ENCODE results near the gene GHRHR. TPM values are rescaled to one million over a fixed set of nuclear protein-coding genes. Genes with fewer than 3 reads are reported as not detected.

Gene GHRHR
- polyA plus RNA-seq, 2 donors, result not detected

GRCh38 chr7:30954914-30955313, 8.8 kb upstream of the GHRHR start:
- no peak overlapping the region for H3K4me3 ChIP-seq (ENCODE audit: low read depth in 1 of 2, low read length in 2 of 2)
- H3K27ac ChIP-seq (ENCODE audit: low read depth in 2 of 2, low read length in 1 of 2), result no peak overlapping the region
- H3K4me1 ChIP-seq (ENCODE audit: control insufficient read depth in 2 of 2, insufficient read depth in 2 of 2, low read length in 1 of 2), result no peaks in the 10 kb centered on the region
- H3K27me3 ChIP-seq (ENCODE audit: control insufficient read depth in 1 of 2, insufficient read depth in 2 of 2, low read length in 2 of 2), result peaks cover 0 to 6% of the 10 kb centered on the region in 2 donors
- H3K9me3 ChIP-seq (ENCODE audit: control insufficient read depth in 2 of 2, insufficient read depth in 1 of 2, low read depth in 1 of 2, low read length in 1 of 2), result no peaks in the 10 kb centered on the region
- no peaks in the 10 kb centered on the region for H3K36me3 ChIP-seq (ENCODE audit: control insufficient read depth in 2 of 2, insufficient read depth in 2 of 2, low read length in 1 of 2)
- WGBS, 2 donors, result 67 to 68% methylated on average over 4 of the region's 4 CpGs

GRCh38 chr7:30956704-30957103, 7.0 kb upstream of the GHRHR start:
- no peak overlapping the region for H3K27ac ChIP-seq (ENCODE audit: low read depth in 2 of 2, low read length in 1 of 2)
- H3K27me3 ChIP-seq (ENCODE audit: control insufficient read depth in 1 of 2, insufficient read depth in 2 of 2, low read length in 2 of 2), result no peaks in the 10 kb centered on the region
- WGBS, 2 donors, result 94 to 98% methylated on average over 1 of the region's 1 CpG
- no peak overlapping the region for H3K4me3 ChIP-seq (ENCODE audit: low read depth in 1 of 2, low read length in 2 of 2)
- no peaks in the 10 kb centered on the region for H3K36me3 ChIP-seq (ENCODE audit: control insufficient read depth in 2 of 2, insufficient read depth in 2 of 2, low read length in 1 of 2)
- H3K9me3 ChIP-seq (ENCODE audit: control insufficient read depth in 2 of 2, insufficient read depth in 1 of 2, low read depth in 1 of 2, low read length in 1 of 2), result no peaks in the 10 kb centered on the region
- no peaks in the 10 kb centered on the region for H3K4me1 ChIP-seq (ENCODE audit: control insufficient read depth in 2 of 2, insufficient read depth in 2 of 2, low read length in 1 of 2)

GRCh38 chr7:30965372-30965771, 1.6 kb downstream of the GHRHR start:
- Histone ChIP-seq H3K4me1 (ENCODE audit: control insufficient read depth in 2 of 2, insufficient read depth in 2 of 2, low read length in 1 of 2) (no peaks in the 10 kb centered on the region), H3K4me3 (ENCODE audit: low read depth in 1 of 2, low read length in 2 of 2) (no peak overlapping the region), H3K36me3 (ENCODE audit: control insufficient read depth in 2 of 2, insufficient read depth in 2 of 2, low read length in 1 of 2) (no peaks in the 10 kb centered on the region), H3K27ac (ENCODE audit: low read depth in 2 of 2, low read length in 1 of 2) (no peak overlapping the region), H3K27me3 (ENCODE audit: control insufficient read depth in 1 of 2, insufficient read depth in 2 of 2, low read length in 2 of 2) (no peaks in the 10 kb centered on the region), H3K9me3 (ENCODE audit: control insufficient read depth in 2 of 2, insufficient read depth in 1 of 2, low read depth in 1 of 2, low read length in 1 of 2) (no peaks in the 10 kb centered on the region)
- WGBS, 2 donors, result 52 to 58% methylated on average over 4 of the region's 4 CpGs

DNA sequence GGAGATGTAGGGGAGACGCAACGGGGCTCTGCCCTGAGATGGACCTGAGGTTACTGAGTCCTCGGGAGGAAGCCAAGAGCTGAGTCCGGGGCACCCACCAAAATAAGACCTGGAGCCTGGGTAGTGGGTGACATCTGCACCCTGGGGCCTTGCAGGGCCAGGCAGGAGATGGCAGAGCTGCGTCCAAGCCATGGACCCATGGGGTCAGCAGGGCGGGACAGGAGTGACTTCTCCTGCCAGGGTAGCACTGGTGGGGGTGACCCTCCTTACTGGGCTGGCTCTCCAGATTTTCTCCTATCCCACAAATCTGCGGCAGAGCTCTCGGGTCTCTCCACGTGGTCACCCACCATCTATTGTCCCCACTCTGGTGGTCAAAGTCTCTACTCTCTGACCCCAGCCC, 2.1 kb downstream of the GHRHR start:
- 83 to 84% methylated on average over 9 of the region's 9 CpGs for WGBS, 2 donors
- H3K27me3 ChIP-seq (ENCODE audit: control insufficient read depth in 1 of 2, insufficient read depth in 2 of 2, low read length in 2 of 2), result no peaks in the 10 kb centered on the region
- no peaks in the 10 kb centered on the region for H3K4me1 ChIP-seq (ENCODE audit: control insufficient read depth in 2 of 2, insufficient read depth in 2 of 2, low read length in 1 of 2)
- no peak overlapping the region for H3K4me3 ChIP-seq (ENCODE audit: low read depth in 1 of 2, low read length in 2 of 2)
- H3K27ac ChIP-seq (ENCODE audit: low read depth in 2 of 2, low read length in 1 of 2), result no peak overlapping the region
- no peaks in the 10 kb centered on the region for H3K9me3 ChIP-seq (ENCODE audit: control insufficient read depth in 2 of 2, insufficient read depth in 1 of 2, low read depth in 1 of 2, low read length in 1 of 2)
- H3K36me3 ChIP-seq (ENCODE audit: control insufficient read depth in 2 of 2, insufficient read depth in 2 of 2, low read length in 1 of 2), result no peaks in the 10 kb centered on the region

- no peak overlapping the region for H3K27ac ChIP-seq (ENCODE audit: low read depth in 2 of 2, low read length in 1 of 2)
- H3K4me1 ChIP-seq (ENCODE audit: control insufficient read depth in 2 of 2, insufficient read depth in 2 of 2, low read length in 1 of 2), result no peaks in the 10 kb centered on the region
- H3K36me3 ChIP-seq (ENCODE audit: control insufficient read depth in 2 of 2, insufficient read depth in 2 of 2, low read length in 1 of 2), result no peaks in the 10 kb centered on the region
- no peak overlapping the region for H3K4me3 ChIP-seq (ENCODE audit: low read depth in 1 of 2, low read length in 2 of 2)
- no peaks in the 10 kb centered on the region for H3K27me3 ChIP-seq (ENCODE audit: control insufficient read depth in 1 of 2, insufficient read depth in 2 of 2, low read length in 2 of 2)
- 75 to 80% methylated on average over 2 of the region's 2 CpGs for WGBS, 2 donors
- H3K9me3 ChIP-seq (ENCODE audit: control insufficient read depth in 2 of 2, insufficient read depth in 1 of 2, low read depth in 1 of 2, low read length in 1 of 2), result no peaks in the 10 kb centered on the region
These were observed 4.5 kb downstream of the GHRHR start for GRCh38 chr7:30968294-30968693.

- H3K27ac ChIP-seq (ENCODE audit: low read depth in 2 of 2, low read length in 1 of 2), result no peak overlapping the region
- no peaks in the 10 kb centered on the region for H3K36me3 ChIP-seq (ENCODE audit: control insufficient read depth in 2 of 2, insufficient read depth in 2 of 2, low read length in 1 of 2)
- no peaks in the 10 kb centered on the region for H3K9me3 ChIP-seq (ENCODE audit: control insufficient read depth in 2 of 2, insufficient read depth in 1 of 2, low read depth in 1 of 2, low read length in 1 of 2)
- no peak overlapping the region for H3K4me3 ChIP-seq (ENCODE audit: low read depth in 1 of 2, low read length in 2 of 2)
- H3K4me1 ChIP-seq (ENCODE audit: control insufficient read depth in 2 of 2, insufficient read depth in 2 of 2, low read length in 1 of 2), result no peaks in the 10 kb centered on the region
- H3K27me3 ChIP-seq (ENCODE audit: control insufficient read depth in 1 of 2, insufficient read depth in 2 of 2, low read length in 2 of 2), result no peaks in the 10 kb centered on the region
- WGBS, 2 donors, result 79 to 80% methylated on average over 7 of the region's 7 CpGs
These were observed 5.2 kb downstream of the GHRHR start for GRCh38 chr7:30968747-30969603.

GRCh38 chr7:30969604-30969970, 5.8 kb downstream of the GHRHR start:
- Histone ChIP-seq H3K27ac (ENCODE audit: low read depth in 2 of 2, low read length in 1 of 2) (no peak overlapping the region), H3K4me3 (ENCODE audit: low read depth in 1 of 2, low read length in 2 of 2) (no peak overlapping the region), H3K4me1 (ENCODE audit: control insufficient read depth in 2 of 2, insufficient read depth in 2 of 2, low read length in 1 of 2) (no peaks in the 10 kb centered on the region), H3K9me3 (ENCODE audit: control insufficient read depth in 2 of 2, insufficient read depth in 1 of 2, low read depth in 1 of 2, low read length in 1 of 2) (no peaks in the 10 kb centered on the region), H3K27me3 (ENCODE audit: control insufficient read depth in 1 of 2, insufficient read depth in 2 of 2, low read length in 2 of 2) (no peaks in the 10 kb centered on the region), H3K36me3 (ENCODE audit: control insufficient read depth in 2 of 2, insufficient read depth in 2 of 2, low read length in 1 of 2) (no peaks in the 10 kb centered on the region)
- WGBS, 2 donors, result 85 to 92% methylated on average over 1 of the region's 1 CpG

DNA sequence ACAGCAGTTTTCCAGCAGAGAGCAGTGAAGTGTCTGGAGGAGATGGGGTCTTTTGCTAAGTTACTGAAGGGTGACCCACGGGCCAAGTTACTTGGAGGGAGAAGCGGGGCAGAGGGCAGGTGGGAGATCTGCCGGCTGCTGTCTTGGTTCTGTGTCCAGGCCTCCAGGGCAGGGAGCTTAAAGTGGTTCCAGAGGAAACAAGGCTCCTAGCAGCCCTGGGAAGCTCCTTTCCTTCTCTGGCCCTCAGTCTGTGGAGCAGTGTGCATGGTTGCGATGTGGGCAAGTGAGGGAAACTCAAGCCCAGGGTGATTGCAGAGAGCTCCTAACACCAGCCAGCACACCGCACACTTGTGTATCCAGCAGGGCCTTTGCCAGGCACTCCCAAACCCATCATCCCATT, 6.3 kb downstream of the GHRHR start:
- Histone ChIP-seq H3K4me1 (ENCODE audit: control insufficient read depth in 2 of 2, insufficient read depth in 2 of 2, low read length in 1 of 2) (no peaks in the 10 kb centered on the region), H3K36me3 (ENCODE audit: control insufficient read depth in 2 of 2, insufficient read depth in 2 of 2, low read length in 1 of 2) (no peaks in the 10 kb centered on the region), H3K27ac (ENCODE audit: low read depth in 2 of 2, low read length in 1 of 2) (no peak overlapping the region), H3K27me3 (ENCODE audit: control insufficient read depth in 1 of 2, insufficient read depth in 2 of 2, low read length in 2 of 2) (no peaks in the 10 kb centered on the region), H3K4me3 (ENCODE audit: low read depth in 1 of 2, low read length in 2 of 2) (no peak overlapping the region), H3K9me3 (ENCODE audit: control insufficient read depth in 2 of 2, insufficient read depth in 1 of 2, low read depth in 1 of 2, low read length in 1 of 2) (no peaks in the 10 kb centered on the region)
- 88 to 94% methylated on average over 5 of the region's 5 CpGs for WGBS, 2 donors

- H3K4me3 ChIP-seq (ENCODE audit: low read depth in 1 of 2, low read length in 2 of 2), result no peak overlapping the region
- no peak overlapping the region for H3K27ac ChIP-seq (ENCODE audit: low read depth in 2 of 2, low read length in 1 of 2)
- no peaks in the 10 kb centered on the region for H3K9me3 ChIP-seq (ENCODE audit: control insufficient read depth in 2 of 2, insufficient read depth in 1 of 2, low read depth in 1 of 2, low read length in 1 of 2)
- 51 to 61% methylated on average over 6 of the region's 6 CpGs for WGBS, 2 donors
- no peaks in the 10 kb centered on the region for H3K27me3 ChIP-seq (ENCODE audit: control insufficient read depth in 1 of 2, insufficient read depth in 2 of 2, low read length in 2 of 2)
- no peaks in the 10 kb centered on the region for H3K4me1 ChIP-seq (ENCODE audit: control insufficient read depth in 2 of 2, insufficient read depth in 2 of 2, low read length in 1 of 2)
- no peaks in the 10 kb centered on the region for H3K36me3 ChIP-seq (ENCODE audit: control insufficient read depth in 2 of 2, insufficient read depth in 2 of 2, low read length in 1 of 2)
These were observed 6.9 kb downstream of the GHRHR start for GRCh38 chr7:30970594-30971094.

DNA sequence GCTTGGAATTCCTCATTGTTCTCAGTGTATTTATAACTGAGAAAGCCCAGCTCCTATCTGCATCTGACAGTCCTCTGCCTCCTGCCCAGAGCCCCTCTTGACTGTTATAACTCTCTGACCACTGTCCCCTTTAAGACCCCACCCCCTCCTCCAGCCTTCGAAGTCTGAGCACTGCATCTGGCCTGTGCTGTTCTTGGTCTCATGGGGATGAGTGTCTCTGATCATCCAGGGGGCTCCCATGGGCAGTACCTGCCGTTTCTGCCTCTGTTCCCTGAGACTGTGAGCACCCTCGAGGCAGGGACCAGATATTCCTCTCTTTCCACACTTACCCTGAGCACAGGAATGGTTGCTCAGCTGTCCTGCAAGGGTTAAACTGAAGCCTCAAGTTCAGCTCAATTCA, 7.7 kb downstream of the GHRHR start:
- no peaks in the 10 kb centered on the region for H3K4me1 ChIP-seq (ENCODE audit: control insufficient read depth in 2 of 2, insufficient read depth in 2 of 2, low read length in 1 of 2)
- no peaks in the 10 kb centered on the region for H3K9me3 ChIP-seq (ENCODE audit: control insufficient read depth in 2 of 2, insufficient read depth in 1 of 2, low read depth in 1 of 2, low read length in 1 of 2)
- no peaks in the 10 kb centered on the region for H3K27me3 ChIP-seq (ENCODE audit: control insufficient read depth in 1 of 2, insufficient read depth in 2 of 2, low read length in 2 of 2)
- no peak overlapping the region for H3K4me3 ChIP-seq (ENCODE audit: low read depth in 1 of 2, low read length in 2 of 2)
- no peak overlapping the region for H3K27ac ChIP-seq (ENCODE audit: low read depth in 2 of 2, low read length in 1 of 2)
- H3K36me3 ChIP-seq (ENCODE audit: control insufficient read depth in 2 of 2, insufficient read depth in 2 of 2, low read length in 1 of 2), result no peaks in the 10 kb centered on the region
- 50 to 53% methylated on average over 3 of the region's 3 CpGs for WGBS, 2 donors

All from esophagus (tissue), 2 donors.